Measurements from ENCODE around the gene LMF1.

Gene LMF1

GRCh38 chr16:1014771-1015495 lies 44.1 kb upstream of the LMF1 start:
- H3K27ac ChIP-seq: no peak overlapping the region
- no peak overlapping the region for H3K9ac ChIP-seq
- no peak for TF ChIP-seq CTCF (conservative IDR thresholded peaks at IDR 0.05; ENCODE audit: low read depth, low read length)
- H3K36me3 ChIP-seq (ENCODE audit: insufficient read depth): no peaks in the 10 kb centered on the region
- H3K4me3 ChIP-seq (IDR thresholded peaks at IDR 0.05; ENCODE audit: insufficient read depth, low read depth, low read length): no peak overlapping the region
- H2AFZ ChIP-seq (ENCODE audit: low read depth): no peak overlapping the region
- H3K4me1 ChIP-seq (ENCODE audit: low read depth, poor library complexity, severe bottlenecking): no peaks in the 10 kb centered on the region
- peaks cover 95% of the 10 kb centered on the region for H3K27me3 ChIP-seq (ENCODE audit: insufficient read depth, low read depth)
- H3K79me2 ChIP-seq (ENCODE audit: insufficient read depth, low read depth): no peaks in the 10 kb centered on the region
- H3K4me2 ChIP-seq: no peak overlapping the region
- no peaks in the 10 kb centered on the region for H4K20me1 ChIP-seq (ENCODE audit: insufficient read depth)

- no peaks in the 10 kb centered on the region for H3K36me3 ChIP-seq (ENCODE audit: insufficient read depth)
- no peaks in the 10 kb centered on the region for H3K4me1 ChIP-seq (ENCODE audit: low read depth, poor library complexity, severe bottlenecking)
- TF ChIP-seq CTCF (conservative IDR thresholded peaks at IDR 0.05; ENCODE audit: low read depth, low read length): no peak
- no peaks in the 10 kb centered on the region for H4K20me1 ChIP-seq (ENCODE audit: insufficient read depth)
- H3K9ac ChIP-seq: no peak overlapping the region
- no peaks in the 10 kb centered on the region for H3K79me2 ChIP-seq (ENCODE audit: insufficient read depth, low read depth)
- no peak overlapping the region for H3K4me3 ChIP-seq (IDR thresholded peaks at IDR 0.05; ENCODE audit: insufficient read depth, low read depth, low read length)
- H2AFZ ChIP-seq (ENCODE audit: low read depth): no peak overlapping the region
- no peak overlapping the region for H3K27ac ChIP-seq
- H3K27me3 ChIP-seq (ENCODE audit: insufficient read depth, low read depth): peaks cover 95% of the 10 kb centered on the region
- no peak overlapping the region for H3K4me2 ChIP-seq
Measured at GRCh38 chr16:1014221-1014620, 43.4 kb upstream of the LMF1 start.

GRCh38 chr16:1013593-1013900 lies 42.8 kb upstream of the LMF1 start:
- Histone ChIP-seq H3K4me1 (ENCODE audit: low read depth, poor library complexity, severe bottlenecking) (no peaks in the 10 kb centered on the region), H4K20me1 (ENCODE audit: insufficient read depth) (no peaks in the 10 kb centered on the region), H3K4me2 (no peak overlapping the region), H3K27ac (no peak overlapping the region), H3K4me3 (IDR thresholded peaks at IDR 0.05; ENCODE audit: insufficient read depth, low read depth, low read length) (no peak overlapping the region), H3K79me2 (ENCODE audit: insufficient read depth, low read depth) (no peaks in the 10 kb centered on the region), H3K27me3 (ENCODE audit: insufficient read depth, low read depth) (peaks cover 95% of the 10 kb centered on the region), H2AFZ (ENCODE audit: low read depth) (no peak overlapping the region), H3K9ac (no peak overlapping the region), H3K36me3 (ENCODE audit: insufficient read depth) (no peaks in the 10 kb centered on the region)
- no peak for TF ChIP-seq CTCF (conservative IDR thresholded peaks at IDR 0.05; ENCODE audit: low read depth, low read length)

- H3K9ac ChIP-seq: no peak overlapping the region
- no peak overlapping the region for H3K4me3 ChIP-seq (IDR thresholded peaks at IDR 0.05; ENCODE audit: insufficient read depth, low read depth, low read length)
- H3K27ac ChIP-seq: no peak overlapping the region
- H2AFZ ChIP-seq (ENCODE audit: low read depth): no peak overlapping the region
- TF ChIP-seq CTCF (conservative IDR thresholded peaks at IDR 0.05; ENCODE audit: low read depth, low read length): no peak
- H4K20me1 ChIP-seq (ENCODE audit: insufficient read depth): no peaks in the 10 kb centered on the region
- H3K4me1 ChIP-seq (ENCODE audit: low read depth, poor library complexity, severe bottlenecking): no peaks in the 10 kb centered on the region
- H3K36me3 ChIP-seq (ENCODE audit: insufficient read depth): no peaks in the 10 kb centered on the region
- H3K27me3 ChIP-seq (ENCODE audit: insufficient read depth, low read depth): peaks cover 95% of the 10 kb centered on the region
- no peak overlapping the region for H3K4me2 ChIP-seq
- no peaks in the 10 kb centered on the region for H3K79me2 ChIP-seq (ENCODE audit: insufficient read depth, low read depth)
Measured at GRCh38 chr16:1012722-1013592, 42.2 kb upstream of the LMF1 start.
